GM13977 (cell line): ENCODE data around the gene SLC25A15.
A peak's percentile ranks its signal among the peaks of the same experiment; 100 is the strongest.

ENCODE experiments used
- DNase-seq: peaks from one replicate; pipeline ENCODE4 v3.0.0; 2012; ENCODE audit warnings: low spot score
- in situ Hi-C: fragments of 300-500 bp; cut with MboI; formaldehyde crosslinking; loops from one replicate; pipeline ENCODE4 v1.12.0; 2022; ENCODE audit warnings: low sequenced_read_pairs, low pct_unique_long_range_greater_than_20kb, mixed read lengths, inconsistent platforms; ENCODE audit not compliant: unreplicated experiment
- TF ChIP-seq, protein P1 (sequence below): IDR thresholded peaks from 2 replicates; pipeline ENCODE4 v1.5.1; 2012; ENCODE audit warnings: mild to moderate bottlenecking, control low read depth; ENCODE audit not compliant: insufficient read depth; ENCODE audit errors: extremely low read depth, missing control alignments

Gene SLC25A15

GRCh38 chr13:40764587-40765403 is 24.6 kb upstream of the SLC25A15 start:
- in situ Hi-C loops = no loop called here
- TF ChIP-seq, protein P1, sequence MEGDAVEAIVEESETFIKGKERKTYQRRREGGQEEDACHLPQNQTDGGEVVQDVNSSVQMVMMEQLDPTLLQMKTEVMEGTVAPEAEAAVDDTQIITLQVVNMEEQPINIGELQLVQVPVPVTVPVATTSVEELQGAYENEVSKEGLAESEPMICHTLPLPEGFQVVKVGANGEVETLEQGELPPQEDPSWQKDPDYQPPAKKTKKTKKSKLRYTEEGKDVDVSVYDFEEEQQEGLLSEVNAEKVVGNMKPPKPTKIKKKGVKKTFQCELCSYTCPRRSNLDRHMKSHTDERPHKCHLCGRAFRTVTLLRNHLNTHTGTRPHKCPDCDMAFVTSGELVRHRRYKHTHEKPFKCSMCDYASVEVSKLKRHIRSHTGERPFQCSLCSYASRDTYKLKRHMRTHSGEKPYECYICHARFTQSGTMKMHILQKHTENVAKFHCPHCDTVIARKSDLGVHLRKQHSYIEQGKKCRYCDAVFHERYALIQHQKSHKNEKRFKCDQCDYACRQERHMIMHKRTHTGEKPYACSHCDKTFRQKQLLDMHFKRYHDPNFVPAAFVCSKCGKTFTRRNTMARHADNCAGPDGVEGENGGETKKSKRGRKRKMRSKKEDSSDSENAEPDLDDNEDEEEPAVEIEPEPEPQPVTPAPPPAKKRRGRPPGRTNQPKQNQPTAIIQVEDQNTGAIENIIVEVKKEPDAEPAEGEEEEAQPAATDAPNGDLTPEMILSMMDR = no peak
- DNase-seq = no peak

GRCh38 chr13:40765602-40766001 is 23.8 kb upstream of the SLC25A15 start:
- no peak for DNase-seq
- TF ChIP-seq, protein P1 = no peak
- in situ Hi-C loops = no loop called here

GRCh38 chr13:40769970-40770369 is 19.4 kb upstream of the SLC25A15 start:
- TF ChIP-seq, protein P1 = no peak
- no peak for DNase-seq
- in situ Hi-C loops = no loop called here

DNA sequence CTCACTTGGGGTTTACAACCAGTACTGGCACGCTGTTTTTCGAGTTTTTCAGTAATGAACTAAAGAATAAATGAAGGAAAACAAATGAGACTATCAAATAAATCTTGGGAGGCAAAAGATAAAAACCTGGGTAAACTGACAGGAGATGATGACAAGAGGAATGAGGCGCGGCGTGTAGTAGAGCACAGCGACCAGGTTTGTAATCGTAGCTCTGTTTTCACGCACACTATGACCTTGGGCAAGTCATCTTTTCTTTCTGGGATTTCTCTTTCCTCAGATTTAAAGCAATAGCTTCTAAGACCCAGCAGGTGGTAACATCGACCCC is 18.8 kb upstream of the SLC25A15 start:
- in situ Hi-C loops = no loop called here
- no peak for DNase-seq

DNA sequence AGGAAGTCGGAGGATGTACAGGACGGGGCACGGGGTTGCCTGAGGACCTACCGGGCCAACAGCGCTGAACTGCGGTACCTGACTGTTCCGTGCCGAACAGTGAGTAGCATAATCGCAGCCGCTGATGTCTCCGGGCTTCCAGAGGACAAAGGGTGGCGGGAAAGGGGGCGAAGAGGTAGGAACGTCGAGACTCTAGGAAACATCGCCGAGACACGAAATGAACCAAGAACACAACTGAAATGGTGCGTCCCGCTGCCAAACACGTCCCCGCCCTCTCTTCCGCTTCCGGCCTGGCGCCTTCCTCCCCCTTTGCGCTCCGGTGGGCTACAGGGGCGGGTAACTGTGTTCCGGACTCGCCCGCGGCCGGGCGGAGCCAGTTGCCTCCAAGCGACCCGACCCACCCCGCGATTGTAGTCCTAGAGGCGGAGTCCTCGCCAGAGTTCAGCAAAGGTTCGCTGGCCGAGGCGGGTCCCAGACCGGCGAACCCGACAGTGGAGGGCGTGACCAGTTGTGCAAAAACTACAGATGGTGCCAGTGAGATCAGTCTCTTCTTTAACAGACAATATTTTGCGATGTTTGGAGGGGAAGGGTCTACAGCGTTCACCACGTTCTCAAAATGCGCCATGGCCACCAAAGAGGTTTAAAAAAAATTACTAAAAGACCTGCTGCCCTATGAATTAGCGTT is 18.3 kb upstream of the SLC25A15 start, which contains the start of gene MRPS31:
MRPS31 (minus strand) TSS at position 257 of the 685 bp plus-strand sequence; CDS start at position 203, 54 bp downstream.
- peak; percentile 90 for DNase-seq
- in situ Hi-C loops = no loop called here
- TF ChIP-seq, protein P1 = no peak

More for the DNA sequence above, 18.8 kb upstream of the SLC25A15 start:
- TF ChIP-seq, protein P1 = no peak

GRCh38 chr13:40772765-40773473 is 16.5 kb upstream of the SLC25A15 start:
- in situ Hi-C loops = no loop called here
- no peak for DNase-seq
- TF ChIP-seq, protein P1 = no peak
